Panc1 (cell line): ENCODE data around the gene ASIC3.

Experiments used
- POLR2AphosphoS5 ChIP-seq: IDR thresholded peaks from 2 replicates; pipeline ENCODE4 v1.6.1; 2012; ENCODE audit warnings: mild to moderate bottlenecking, low read depth, low read length, moderate library complexity
- TF ChIP-seq, protein P1 (sequence below): fragments of 450-650 bp; IDR thresholded peaks from 2 replicates; pipeline ENCODE4 v1.5.1; 2017; ENCODE audit warnings: mild to moderate bottlenecking

DNA sequence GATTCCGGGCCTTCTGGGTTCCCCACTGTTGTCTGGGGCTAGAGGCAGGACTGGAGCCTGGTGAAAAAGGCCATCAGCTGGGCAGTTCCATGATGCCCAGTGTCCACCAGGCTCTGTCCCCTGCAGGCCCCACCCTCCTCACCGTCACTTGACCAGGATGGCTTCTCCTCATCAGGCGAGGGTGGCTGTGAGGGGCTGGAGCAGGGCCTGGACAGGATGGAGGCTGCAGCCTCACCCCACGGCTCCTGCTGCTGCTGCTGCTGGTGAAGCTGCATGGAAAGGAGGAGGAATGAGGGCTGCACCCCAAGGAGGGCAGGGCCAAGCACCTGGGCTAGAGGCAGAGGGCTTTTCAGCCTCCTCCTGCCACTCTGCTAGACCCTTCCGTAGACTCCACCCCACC is 32.4 kb upstream of the ASIC3 start:
- TF ChIP-seq POLR2AphosphoS5 = no peak
- TF ChIP-seq, protein P1, sequence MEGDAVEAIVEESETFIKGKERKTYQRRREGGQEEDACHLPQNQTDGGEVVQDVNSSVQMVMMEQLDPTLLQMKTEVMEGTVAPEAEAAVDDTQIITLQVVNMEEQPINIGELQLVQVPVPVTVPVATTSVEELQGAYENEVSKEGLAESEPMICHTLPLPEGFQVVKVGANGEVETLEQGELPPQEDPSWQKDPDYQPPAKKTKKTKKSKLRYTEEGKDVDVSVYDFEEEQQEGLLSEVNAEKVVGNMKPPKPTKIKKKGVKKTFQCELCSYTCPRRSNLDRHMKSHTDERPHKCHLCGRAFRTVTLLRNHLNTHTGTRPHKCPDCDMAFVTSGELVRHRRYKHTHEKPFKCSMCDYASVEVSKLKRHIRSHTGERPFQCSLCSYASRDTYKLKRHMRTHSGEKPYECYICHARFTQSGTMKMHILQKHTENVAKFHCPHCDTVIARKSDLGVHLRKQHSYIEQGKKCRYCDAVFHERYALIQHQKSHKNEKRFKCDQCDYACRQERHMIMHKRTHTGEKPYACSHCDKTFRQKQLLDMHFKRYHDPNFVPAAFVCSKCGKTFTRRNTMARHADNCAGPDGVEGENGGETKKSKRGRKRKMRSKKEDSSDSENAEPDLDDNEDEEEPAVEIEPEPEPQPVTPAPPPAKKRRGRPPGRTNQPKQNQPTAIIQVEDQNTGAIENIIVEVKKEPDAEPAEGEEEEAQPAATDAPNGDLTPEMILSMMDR = no peak
